Lung microvascular endothelial cell (primary cell): Measurements from ENCODE around the gene ETS2. TPM values are rescaled to one million over a fixed set of nuclear protein-coding genes. Genes with fewer than 3 reads are reported as not detected.
A peak's percentile ranks its signal among the peaks of the same experiment; 100 is the strongest.
"Not testable (repeated sequence)": the region's sequence is repeated elsewhere in the genome, so short reads cannot be mapped to it uniquely, and the experiment has no call there.

Experiments
- DNase-seq, 2 donors: peaks; one replicate each; pipeline versions ENCODE4 v3.0.0 to v3.0.0-alpha.2; 2010; ENCODE audit warnings: low read depth in 2 of 2
- total RNA-seq: library from RNA; depleted of rRNA; stranded (reverse); fragments of >200 nt; gene quantifications from 2 replicates; pipeline ENCODE4 v1.2.1, GENCODE V29; 2014

The ETS2 gene
- total RNA-seq, 1 donor from 2014 or later = 20.2 TPM

- no peak for DNase-seq
Measured at GRCh38 chr21:38816400-38816977, 10.8 kb downstream of the ETS2 start.

DNA sequence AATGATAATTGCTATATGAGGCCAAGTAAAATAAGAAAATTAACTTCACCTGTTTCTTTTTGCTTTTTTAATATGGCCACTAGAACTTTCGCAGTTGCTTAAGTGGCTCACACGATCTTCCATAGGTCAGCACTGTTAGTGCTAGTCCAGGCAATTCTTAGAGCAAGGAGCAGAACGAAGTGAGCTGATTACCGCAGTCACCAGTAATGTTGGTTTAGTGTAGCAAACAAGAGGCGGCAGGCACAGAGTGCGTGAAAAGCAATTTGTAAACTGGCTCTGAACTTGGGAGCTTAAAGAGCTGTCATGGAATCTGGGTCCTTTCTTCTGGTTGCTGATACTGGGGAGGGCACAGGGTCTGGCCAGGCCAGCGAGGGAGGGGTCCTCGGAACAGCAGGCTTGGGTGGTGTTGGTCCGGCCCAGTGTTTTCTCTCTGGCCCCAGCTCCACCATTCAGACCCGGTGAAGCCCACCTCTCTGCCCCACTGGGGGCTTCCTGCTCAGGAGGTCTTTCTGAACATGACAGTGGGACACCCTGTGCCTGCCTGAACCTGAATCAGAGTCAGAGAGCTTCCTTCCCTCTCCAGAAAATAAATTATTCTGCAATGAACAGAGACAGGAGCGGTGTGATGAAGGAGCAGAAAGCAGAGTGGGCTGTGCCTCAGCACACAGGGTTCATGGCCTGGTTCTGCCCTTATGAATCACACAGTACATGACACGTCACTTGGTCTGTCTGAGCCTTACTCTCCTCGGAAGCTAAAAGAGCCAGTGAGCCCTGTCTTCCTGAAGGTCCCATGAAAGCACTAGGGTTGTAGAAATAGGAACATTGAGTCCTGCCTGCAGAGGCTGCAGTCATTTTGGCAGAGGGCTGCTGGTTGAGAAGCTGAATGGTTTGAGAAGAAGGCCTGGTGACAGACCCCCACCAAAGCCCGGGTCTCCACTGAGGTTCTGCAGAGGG lies 11.9 kb downstream of the ETS2 start:
- peak in 1 of 2 donors; percentile 72 for DNase-seq

GRCh38 chr21:38818325-38818723 lies 12.6 kb downstream of the ETS2 start:
- no peak for DNase-seq

DNA sequence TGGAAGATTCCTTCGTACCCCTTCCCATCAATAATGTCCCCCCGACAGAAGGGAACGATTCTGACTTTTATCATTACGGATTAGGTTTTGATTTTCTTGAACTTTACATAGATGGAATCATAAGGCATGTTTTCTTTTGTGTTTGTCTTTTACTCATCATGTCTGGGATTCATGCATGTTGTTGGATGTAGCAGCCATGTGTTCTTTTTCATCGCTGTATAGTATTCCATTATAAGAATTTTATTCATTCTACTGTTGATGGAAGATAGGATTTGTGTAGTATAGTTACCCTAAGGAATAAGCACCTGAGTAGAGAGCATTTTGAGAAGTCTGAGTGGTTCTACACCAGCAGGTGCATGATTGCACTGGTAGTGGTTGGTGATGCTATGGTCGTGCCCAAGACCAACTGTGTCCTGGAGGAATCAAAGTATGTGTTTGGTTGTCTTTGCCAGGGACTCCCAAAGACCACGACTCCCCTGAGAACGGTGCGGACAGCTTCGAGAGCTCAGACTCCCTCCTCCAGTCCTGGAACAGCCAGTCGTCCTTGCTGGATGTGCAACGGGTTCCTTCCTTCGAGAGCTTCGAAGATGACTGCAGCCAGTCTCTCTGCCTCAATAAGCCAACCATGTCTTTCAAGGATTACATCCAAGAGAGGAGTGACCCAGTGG lies 13.5 kb downstream of the ETS2 start:
- no peak for DNase-seq

- peak in 1 of 2 donors; percentile 54 for DNase-seq
Measured at GRCh38 chr21:38819719-38820159, 14.0 kb downstream of the ETS2 start.

DNA sequence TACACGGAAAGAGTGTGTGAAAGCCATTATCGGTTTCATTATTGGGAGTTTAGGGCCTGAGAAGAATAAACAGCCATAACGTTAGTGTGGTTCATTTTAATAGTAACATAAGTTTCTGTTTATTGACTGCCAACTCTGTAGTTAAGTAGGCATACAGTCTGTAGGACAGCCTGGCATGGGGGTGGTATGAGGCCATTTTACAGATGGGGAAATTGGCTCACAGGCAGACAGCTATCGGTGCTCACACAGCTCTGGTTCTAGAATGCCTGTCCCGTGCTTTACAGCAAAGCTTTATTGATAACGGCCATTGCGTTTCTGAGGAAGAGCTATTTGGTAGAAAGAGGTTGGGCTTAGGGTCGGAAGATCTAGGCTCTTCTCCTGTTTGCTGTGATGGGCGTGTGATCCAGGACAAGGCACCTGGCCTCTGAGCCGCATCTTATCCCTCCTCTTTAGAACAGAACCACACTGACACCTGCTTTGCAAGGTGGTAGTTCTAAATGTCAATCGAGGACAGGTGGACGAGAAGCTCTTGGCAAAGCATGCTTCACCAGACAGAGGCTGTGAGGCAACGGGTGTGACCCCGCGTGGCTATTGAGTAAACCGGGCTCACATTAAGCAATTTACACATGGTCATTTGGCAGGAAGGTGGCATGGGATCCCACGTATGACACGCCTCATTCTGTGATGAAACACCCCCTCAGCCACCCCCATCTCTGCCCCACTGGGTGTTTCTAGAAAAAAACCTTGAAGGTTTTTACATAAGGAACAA lies 14.9 kb downstream of the ETS2 start:
- DNase-seq = no peak

GRCh38 chr21:38821248-38821647 lies 15.5 kb downstream of the ETS2 start:
- DNase-seq = no peak

- DNase-seq = no peak
Measured at GRCh38 chr21:38821959-38822682, 16.4 kb downstream of the ETS2 start.

DNA sequence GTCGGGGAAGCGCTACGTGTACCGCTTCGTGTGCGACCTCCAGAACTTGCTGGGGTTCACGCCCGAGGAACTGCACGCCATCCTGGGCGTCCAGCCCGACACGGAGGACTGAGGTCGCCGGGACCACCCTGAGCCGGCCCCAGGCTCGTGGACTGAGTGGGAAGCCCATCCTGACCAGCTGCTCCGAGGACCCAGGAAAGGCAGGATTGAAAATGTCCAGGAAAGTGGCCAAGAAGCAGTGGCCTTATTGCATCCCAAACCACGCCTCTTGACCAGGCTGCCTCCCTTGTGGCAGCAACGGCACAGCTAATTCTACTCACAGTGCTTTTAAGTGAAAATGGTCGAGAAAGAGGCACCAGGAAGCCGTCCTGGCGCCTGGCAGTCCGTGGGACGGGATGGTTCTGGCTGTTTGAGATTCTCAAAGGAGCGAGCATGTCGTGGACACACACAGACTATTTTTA lies 17.1 kb downstream of the ETS2 start:
- peak in 1 of 2 donors; percentile 29 for DNase-seq

DNA sequence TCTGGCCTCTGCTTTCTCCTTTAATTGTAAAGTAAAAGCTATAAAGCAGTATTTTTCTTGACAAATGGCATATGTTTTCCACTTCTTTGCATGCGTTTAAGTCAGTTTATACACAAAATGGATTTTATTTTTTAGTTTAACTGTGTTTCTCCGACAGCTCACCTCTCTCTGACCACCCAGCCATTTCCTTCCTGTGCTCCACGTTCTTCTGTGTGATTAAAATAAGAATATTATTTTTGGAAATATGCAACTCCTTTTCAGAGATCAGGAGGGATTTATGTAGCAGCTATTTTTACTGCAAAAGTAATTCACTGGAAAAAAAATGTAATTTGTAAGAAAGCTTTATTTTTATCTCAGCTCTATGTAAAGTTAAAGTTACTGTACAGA lies 18.0 kb downstream of the ETS2 start:
- peak; percentile 14 to 51 for DNase-seq

DNA sequence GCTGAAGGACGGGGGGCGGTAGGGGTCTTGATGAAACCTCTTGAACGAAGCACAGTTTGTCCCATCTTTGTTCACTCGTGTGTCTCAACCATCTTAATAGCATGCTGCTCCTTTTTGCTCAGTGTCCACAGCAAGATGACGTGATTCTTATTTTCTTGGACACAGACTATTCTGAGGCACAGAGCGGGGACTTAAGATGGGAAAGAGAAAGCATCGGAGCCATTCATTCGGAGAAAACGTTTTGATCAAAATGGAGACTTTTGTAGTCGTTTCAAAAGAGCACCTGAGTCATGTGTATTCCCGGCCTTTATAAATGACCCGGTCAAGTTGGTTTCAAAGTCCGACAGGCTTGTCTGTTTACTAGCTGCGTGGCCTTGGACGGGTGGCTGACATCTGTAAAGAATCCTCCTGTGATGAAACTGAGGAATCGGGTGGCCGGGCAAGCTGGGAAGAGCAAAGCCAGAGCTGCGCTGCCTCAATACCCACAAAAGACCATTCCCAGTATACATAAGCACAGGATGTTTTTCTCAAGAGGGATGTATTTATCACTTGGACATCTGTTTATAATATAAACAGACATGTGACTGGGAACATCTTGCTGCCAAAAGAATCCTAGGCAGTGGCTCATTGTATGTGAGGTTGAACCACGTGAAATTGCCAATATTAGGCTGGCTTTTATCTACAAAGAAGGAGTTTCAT lies 18.5 kb downstream of the ETS2 start:
- DNase-seq = peak in 1 of 2 donors; percentile 86

GRCh38 chr21:38825269-38825668 lies 19.5 kb downstream of the ETS2 start:
- DNase-seq = no peak

- DNase-seq = no peak
Measured at GRCh38 chr21:38825921-38826320, 20.2 kb downstream of the ETS2 start.

DNA sequence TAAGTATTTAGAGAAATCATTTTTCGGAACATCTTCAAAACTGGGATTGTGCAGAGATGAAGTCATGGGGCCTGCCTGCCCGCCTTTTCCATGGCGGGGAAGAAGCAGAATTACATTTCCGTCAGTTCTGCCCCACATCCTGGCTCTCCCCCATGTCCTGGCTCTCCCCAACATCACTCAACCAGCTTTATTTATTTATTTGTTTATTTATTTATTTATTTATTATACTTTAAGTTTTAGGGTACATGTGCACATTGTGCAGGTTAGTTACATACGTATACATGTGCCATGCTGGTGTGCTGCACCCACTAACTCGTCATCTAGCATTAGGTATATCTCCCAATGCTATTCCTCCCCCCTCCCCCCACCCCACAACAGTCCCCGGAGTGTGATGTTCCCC lies 22.4 kb downstream of the ETS2 start:
- DNase-seq = not testable (repeated sequence)

DNA sequence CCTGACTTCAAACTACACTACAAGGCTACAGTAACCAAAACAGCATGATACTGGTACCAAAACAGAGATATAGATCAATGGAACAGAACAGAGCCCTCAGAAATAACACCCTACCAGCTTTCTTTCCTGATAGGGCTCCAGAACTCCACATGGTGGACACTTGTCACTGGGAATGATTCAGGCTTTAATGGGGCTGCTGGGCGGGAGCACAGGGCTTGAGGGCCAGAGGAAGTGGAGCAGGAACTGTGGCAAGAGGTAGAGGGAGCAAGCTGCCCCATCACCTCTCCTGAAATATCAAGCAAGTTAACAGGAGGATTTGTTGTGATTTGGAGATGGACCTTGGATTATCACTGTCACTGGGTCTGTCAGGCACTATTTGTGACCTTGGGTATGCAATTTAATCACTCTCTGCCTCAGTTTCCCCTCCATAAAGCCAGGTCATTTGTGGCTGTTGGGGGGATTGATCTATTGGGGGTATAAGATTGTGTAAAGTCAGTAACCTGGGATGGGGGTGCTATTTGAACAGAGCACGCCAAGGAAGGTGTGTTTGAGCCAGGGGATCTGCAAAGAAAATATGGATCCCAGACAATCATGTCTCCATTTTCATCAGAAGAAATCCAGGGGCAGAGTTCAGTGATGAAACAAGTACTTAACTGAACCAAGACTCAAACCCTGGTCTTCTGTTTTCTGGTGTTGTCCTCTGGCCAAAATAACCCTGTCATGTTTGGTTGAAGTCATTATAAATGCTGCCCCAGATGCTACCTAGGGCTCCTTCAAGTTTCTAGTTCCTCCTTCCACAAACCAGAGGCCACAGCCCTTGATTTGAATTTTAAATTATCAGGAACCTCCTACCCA lies 25.2 kb downstream of the ETS2 start:
- no peak for DNase-seq

GRCh38 chr21:38831526-38832467 lies 26.1 kb downstream of the ETS2 start:
- DNase-seq = peak in 1 of 2 donors; percentile 82

GRCh38 chr21:38832664-38833063 lies 26.9 kb downstream of the ETS2 start:
- DNase-seq = no peak

GRCh38 chr21:38833117-38833516 lies 27.4 kb downstream of the ETS2 start:
- DNase-seq = no peak
